Activated CD4-positive, CD25-positive, alpha-beta regulatory T cell treated with anti-CD3 and anti-CD28 coated beads, Interleukin-2, amount 50 U/mL, for 16 hours (primary cell): ENCODE measurements around the gene PAK4.

ENCODE experiments used
- DNase-seq: peaks from one replicate; pipeline ENCODE4 v3.0.0-alpha.2; 2020; ENCODE audit warnings: low read depth, low spot score

Gene PAK4

GRCh38 chr19:39180749-39181148, 55.2 kb downstream of the PAK4 start:
- DNase-seq: no peak

- DNase-seq: no peak
Observed at GRCh38 chr19:39181500-39182173, 56.1 kb downstream of the PAK4 start.

- DNase-seq: no peak
Observed at GRCh38 chr19:39182174-39182505, 56.6 kb downstream of the PAK4 start.

DNA sequence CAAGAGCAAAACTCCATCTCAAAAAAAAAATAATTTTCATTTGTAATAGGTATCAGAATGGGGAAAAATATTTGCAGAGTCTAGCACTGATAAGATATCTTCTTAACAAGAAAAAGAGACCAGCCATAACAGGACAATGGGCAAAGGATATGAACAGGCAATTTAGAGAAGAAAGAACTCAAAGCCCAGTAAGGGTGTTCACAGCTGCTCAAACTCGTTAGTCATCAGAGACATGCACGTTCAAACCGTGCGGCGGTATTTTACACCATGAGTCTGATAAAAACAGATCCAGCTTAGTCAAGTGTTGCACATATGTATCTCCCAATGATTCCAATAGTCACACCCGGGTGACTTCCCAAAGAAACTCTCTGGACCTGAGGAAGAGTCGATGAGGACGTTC, 57.5 kb downstream of the PAK4 start:
- DNase-seq: no peak

GRCh38 chr19:39186391-39186790, 60.8 kb downstream of the PAK4 start:
- no peak for DNase-seq

- DNase-seq: no peak
Observed at GRCh38 chr19:39187552-39187943, 62.0 kb downstream of the PAK4 start.

DNA sequence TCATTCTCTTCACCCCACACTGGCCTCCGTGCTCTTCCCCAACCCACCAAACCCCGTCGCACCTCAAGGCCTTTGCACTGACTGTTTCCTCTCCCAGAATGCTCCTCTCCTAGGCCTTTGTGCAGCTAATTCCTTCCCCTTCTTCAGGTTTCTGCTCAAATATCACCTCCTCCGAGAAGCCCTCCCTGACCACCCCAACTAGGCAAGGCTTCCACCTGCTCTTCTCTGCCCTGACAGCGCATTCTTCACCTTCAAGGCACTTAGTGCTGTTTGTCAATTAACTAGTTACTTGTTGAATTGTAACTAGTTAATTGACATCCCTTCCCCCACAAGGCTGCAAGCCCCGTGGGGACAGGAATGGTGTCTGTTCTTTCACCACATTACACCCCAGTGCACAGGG, 63.4 kb downstream of the PAK4 start:
- no peak for DNase-seq

- no peak for DNase-seq
Observed at GRCh38 chr19:39190768-39191167, 65.2 kb downstream of the PAK4 start.

DNA sequence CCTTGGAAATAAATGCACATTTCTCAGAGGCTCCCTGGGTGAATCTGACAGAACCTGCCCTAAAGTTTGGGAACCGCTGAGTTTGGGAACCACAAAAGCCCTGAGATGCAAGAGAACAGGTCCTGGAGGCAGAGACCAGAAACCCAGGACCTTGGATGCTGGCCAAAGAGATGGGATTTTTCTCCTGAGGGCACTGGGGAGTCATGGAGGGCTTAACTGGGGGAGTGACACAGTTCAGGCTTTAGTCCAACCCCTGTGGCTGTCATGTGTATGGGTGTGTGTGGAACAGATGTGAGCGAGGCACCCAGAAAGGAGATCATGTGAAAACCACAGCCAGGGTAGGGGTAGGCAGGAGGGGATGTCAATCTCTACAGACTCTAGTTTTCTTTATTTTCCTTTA, 67.3 kb downstream of the PAK4 start:
- DNase-seq: no peak

- DNase-seq: no peak
Observed at GRCh38 chr19:39193803-39194202, 68.2 kb downstream of the PAK4 start.

GRCh38 chr19:39194832-39195542, 69.4 kb downstream of the PAK4 start:
- DNase-seq: no peak

GRCh38 chr19:39195755-39196154, 70.2 kb downstream of the PAK4 start:
- DNase-seq: no peak

GRCh38 chr19:39196320-39196719, 70.7 kb downstream of the PAK4 start:
- no peak for DNase-seq

GRCh38 chr19:39196860-39197562, 71.4 kb downstream of the PAK4 start, which contains the start of gene NCCRP1:
TSS of gene NCCRP1 (plus strand) at chr19:39196964. CDS start at chr19:39196983, 19 bp downstream.
- DNase-seq: no peak

GRCh38 chr19:39197808-39198207, 72.2 kb downstream of the PAK4 start:
- no peak for DNase-seq

DNA sequence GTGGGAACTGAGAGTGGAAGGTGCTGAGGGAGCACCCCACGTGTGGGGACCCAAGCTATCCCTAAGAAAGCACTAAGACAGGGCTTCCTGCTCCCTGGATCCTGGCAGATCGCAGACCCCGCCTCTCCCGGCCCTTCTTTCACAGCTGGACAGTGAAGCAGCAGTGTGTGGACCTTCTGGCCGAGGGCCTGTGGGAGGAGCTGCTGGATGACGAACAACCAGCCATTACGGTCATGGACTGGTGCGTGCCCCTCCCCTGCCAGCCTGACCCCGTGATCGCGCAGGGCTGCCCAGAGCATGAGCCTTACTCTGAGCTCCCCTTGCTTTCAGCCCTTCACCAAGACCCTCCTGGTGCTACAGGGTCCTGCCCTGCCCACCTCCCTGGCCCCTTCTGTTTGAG, 73.4 kb downstream of the PAK4 start:
- no peak for DNase-seq

- no peak for DNase-seq
Observed at GRCh38 chr19:39200066-39200802, 74.6 kb downstream of the PAK4 start.

- DNase-seq: no peak
Observed at GRCh38 chr19:39200803-39201115, 75.2 kb downstream of the PAK4 start.

DNA sequence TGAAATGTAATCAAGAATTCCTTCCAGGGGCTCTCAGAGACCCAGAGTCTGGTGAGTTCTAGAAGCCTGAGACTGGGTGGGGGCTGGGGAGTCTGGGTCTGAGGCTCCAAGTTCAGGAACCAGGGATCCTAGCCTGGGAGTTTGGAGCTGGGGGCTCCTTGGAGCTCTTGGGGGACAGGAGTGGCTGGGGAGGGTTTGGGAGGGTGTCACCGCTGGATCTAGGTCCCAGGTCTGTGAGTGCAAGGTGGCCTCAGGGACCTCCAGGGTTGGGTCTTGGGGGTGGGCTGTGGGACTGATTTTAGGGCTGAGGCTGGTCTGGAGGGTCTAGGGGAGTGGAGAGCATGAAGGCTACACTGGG, 77.4 kb downstream of the PAK4 start:
- DNase-seq: no peak

- DNase-seq: no peak
Observed at GRCh38 chr19:39203372-39204341, 78.1 kb downstream of the PAK4 start, which contains the start of gene SYCN. TSS of gene SYCN (minus strand) at chr19:39204263. CDS start at chr19:39204254, 9 bp downstream.

DNA sequence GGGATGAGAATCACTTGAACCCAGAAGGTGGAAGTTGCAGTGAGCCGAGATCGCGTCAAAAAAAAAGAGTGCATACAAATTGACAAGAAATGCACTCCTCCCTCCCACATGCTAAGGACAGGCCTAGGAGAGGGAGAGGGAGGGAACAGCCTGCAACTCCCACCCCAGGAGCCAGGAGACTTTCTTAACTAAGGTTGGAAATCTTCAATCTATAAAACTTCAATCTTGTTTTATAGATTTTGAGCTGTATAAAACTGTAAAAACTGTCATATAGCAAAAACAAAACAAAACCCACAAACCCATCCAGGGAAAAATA, 79.8 kb downstream of the PAK4 start:
- no peak for DNase-seq
